Rectal smooth muscle tissue (tissue), 1 donor: ENCODE data around the gene STAMBPL1.

Source experiments
- H3K27ac ChIP-seq: one replicate; pipeline ENCODE4 v1.7.0; 2013; ENCODE audit warnings: low read depth, low read length, inconsistent platforms
- H3K27me3 ChIP-seq: one replicate; pipeline ENCODE4 v1.7.0; 2013; ENCODE audit warnings: low read length; ENCODE audit not compliant: control insufficient read depth, insufficient read depth
- H3K36me3 ChIP-seq: one replicate; pipeline ENCODE4 v1.7.0; 2013; ENCODE audit warnings: low read length; ENCODE audit not compliant: control insufficient read depth, insufficient read depth
- H3K4me1 ChIP-seq: one replicate; pipeline ENCODE4 v1.7.0; 2013; ENCODE audit warnings: low read length; ENCODE audit not compliant: control insufficient read depth, insufficient read depth
- H3K4me3 ChIP-seq: one replicate; pipeline ENCODE4 v1.7.0; 2013; ENCODE audit warnings: low read length
- H3K9ac ChIP-seq: one replicate; pipeline ENCODE4 v1.7.0; 2013; ENCODE audit warnings: low read length

STAMBPL1 gene

DNA sequence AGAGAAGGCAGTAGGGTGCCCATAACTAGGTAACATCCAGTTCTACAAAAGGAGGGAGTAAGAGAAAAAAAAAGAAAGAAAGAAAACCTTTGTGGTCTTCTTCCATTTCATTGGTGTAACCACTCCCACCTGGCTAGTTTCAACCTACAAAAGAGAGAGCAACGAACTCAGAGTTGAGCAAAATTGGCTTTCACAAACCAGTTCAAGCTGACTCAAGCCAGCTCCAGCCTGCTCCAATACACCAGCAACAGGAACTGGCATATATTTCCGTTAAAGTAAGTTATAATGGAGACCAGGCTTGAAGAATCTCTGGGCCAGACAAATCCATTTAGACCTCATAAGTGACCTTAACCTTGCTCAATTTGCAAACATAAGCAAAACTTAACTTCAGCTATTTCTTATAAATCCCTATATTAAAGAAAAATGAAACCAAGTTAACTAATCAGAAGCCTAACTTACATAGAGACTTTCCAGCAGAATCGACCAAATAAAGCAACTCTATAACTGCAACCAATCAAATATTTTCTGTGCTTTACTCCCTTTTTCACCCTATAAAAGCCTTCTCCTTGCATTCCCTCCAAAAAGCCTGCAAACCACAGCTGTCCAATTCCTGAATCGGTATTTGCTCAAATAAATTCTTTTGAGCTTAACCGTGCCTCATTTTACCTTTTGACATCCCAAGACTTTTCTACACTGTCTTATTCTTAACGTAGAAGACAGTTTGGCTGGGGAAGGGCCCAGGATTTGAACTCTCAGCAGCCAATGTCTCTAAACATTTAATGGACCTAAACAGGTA, 38.5 kb upstream of the STAMBPL1 start:
- no peaks in the 10 kb centered on the region for H3K27me3 ChIP-seq
- no peak overlapping the region for H3K4me3 ChIP-seq
- H3K27ac ChIP-seq: no peak overlapping the region
- no peaks in the 10 kb centered on the region for H3K36me3 ChIP-seq
- H3K9ac ChIP-seq: no peak overlapping the region
- no peaks in the 10 kb centered on the region for H3K4me1 ChIP-seq

DNA sequence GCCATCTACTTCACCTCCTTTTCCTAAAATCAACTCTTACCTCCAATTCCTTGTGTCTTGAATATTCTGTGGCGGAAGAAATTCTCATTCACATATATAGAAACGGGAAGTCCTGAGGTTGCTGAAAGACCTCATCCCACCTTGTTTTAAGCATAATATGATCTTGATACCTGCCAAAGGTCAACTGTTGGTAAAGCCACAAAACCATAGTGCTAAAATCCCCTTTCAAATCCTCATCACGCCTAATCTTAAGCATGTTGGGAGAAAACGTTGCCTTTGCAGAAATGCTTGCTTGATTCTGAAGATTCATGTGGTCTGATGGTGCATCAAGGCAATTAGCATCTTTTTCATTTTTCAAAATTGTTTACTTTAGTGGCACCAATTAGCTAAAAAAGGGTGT, 36.9 kb upstream of the STAMBPL1 start:
- H3K27ac ChIP-seq: no peak overlapping the region
- no peaks in the 10 kb centered on the region for H3K27me3 ChIP-seq
- no peaks in the 10 kb centered on the region for H3K4me1 ChIP-seq
- H3K9ac ChIP-seq: no peak overlapping the region
- H3K4me3 ChIP-seq: no peak overlapping the region
- H3K36me3 ChIP-seq: no peaks in the 10 kb centered on the region

DNA sequence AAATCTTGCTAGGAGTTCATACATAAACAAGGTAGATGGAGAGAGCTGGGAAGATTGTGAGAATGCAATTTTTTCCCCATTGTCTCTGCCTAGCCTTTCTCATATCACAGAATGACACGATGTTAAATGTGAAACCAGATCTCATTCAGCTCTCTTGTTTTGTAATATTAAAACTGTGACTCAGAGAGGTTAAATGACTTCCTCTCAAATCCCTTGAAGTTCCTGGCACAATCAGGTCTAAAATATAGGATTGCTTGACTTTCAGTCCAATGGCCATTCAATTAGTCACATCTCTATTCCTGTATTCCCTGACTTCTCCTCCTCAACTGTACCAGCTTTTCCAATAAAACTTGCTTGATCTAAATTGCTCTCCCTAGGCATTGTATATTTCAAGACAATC, 31.5 kb upstream of the STAMBPL1 start:
- H3K4me1 ChIP-seq: no peaks in the 10 kb centered on the region
- H3K9ac ChIP-seq: no peak overlapping the region
- no peaks in the 10 kb centered on the region for H3K36me3 ChIP-seq
- H3K4me3 ChIP-seq: no peak overlapping the region
- no peaks in the 10 kb centered on the region for H3K27me3 ChIP-seq
- no peak overlapping the region for H3K27ac ChIP-seq

DNA sequence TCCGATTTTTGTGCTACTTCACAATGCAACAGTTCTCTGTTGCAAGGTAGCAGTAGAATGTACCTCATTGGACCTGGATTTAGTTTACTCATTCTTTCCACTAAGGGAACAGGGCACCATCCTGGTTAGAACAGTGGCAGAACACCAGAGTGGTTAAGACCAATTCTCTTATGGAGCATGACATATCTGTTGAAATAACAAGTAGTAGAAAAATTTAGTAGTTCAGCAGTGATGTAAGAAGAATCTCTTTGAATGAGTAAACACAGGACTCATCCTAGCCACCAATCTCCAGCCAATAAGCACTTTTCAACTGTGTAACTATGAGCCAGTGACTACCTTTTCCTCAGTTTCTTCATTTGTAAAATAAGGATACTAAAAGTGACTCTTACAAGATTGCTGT, 30.8 kb upstream of the STAMBPL1 start:
- Histone ChIP-seq H3K4me1 (no peaks in the 10 kb centered on the region), H3K27me3 (no peaks in the 10 kb centered on the region), H3K4me3 (no peak overlapping the region), H3K9ac (no peak overlapping the region), H3K36me3 (no peaks in the 10 kb centered on the region), H3K27ac (no peak overlapping the region)

DNA sequence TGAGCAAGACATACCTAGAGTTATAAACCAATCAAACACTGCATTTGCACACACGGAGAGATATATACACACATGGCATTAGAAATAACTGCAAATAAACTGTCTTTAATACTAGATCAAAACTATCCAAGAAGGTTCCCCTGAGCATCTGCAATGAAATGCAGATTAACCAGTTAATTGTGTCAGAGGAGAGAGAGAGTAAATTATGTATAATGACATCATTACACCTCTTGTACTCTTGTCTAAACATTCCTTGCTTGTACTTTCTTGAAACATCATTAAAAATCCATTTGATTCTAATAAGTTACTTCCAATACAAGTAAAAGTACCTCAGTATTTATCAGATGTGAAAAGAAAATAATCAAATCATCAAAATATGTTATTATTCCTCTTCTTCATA, 29.3 kb upstream of the STAMBPL1 start:
- no peak overlapping the region for H3K27ac ChIP-seq
- no peaks in the 10 kb centered on the region for H3K27me3 ChIP-seq
- H3K4me3 ChIP-seq: no peak overlapping the region
- H3K9ac ChIP-seq: no peak overlapping the region
- H3K4me1 ChIP-seq: no peaks in the 10 kb centered on the region
- no peaks in the 10 kb centered on the region for H3K36me3 ChIP-seq

DNA sequence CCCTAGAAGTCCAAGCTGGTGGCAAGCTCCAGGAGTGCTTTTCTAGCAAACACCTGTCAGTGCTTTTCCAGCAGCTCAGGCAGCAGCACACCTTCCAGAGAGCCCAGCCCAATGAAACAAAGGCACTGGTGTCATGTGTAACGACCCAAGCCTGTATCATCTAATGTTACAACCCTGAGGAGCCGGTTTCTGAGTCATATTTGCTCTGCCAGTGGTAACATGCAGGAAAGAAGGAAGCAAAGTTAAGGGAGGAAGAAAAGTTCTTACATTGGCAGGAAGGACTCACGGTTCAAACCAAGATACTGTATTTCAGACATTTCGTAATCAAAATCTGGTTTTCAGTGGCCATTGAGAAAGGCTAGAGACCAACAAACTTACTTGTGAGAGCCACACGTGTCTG, 28.3 kb upstream of the STAMBPL1 start, which contains the start of gene ANKRD22:
Gene ANKRD22, minus strand, starts transcription at position 139 of the 400 bp plus-strand sequence. CDS start 237 bp downstream, outside the sequence.
- Histone ChIP-seq H3K36me3 (no peaks in the 10 kb centered on the region), H3K27ac (no peak within 1 kb of the TSS), H3K4me3 (no peak within 1 kb of the TSS), H3K9ac (no peak within 1 kb of the TSS), H3K27me3 (no peaks in the 10 kb centered on the region), H3K4me1 (no peaks in the 10 kb centered on the region)

DNA sequence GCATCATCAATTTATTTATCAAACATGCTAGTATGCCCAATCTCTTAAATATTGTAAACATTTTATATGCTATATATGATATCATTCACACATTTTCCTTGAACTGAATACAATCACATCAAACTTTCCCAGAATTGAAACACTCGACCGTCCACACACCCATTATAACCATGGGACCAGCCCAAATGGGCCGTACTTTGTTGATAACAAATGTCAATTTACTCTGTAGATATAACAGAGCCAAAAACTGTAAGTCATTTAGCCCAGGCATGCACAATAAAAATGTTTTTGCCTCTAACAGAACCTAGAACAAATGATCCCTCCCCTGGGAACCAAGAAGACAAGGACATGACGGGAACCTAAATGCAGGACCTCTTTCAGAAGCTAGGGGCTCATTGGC, 27.7 kb upstream of the STAMBPL1 start:
- Histone ChIP-seq H3K36me3 (no peaks in the 10 kb centered on the region), H3K4me1 (no peaks in the 10 kb centered on the region), H3K9ac (no peak overlapping the region), H3K27me3 (no peaks in the 10 kb centered on the region), H3K4me3 (no peak overlapping the region), H3K27ac (no peak overlapping the region)

DNA sequence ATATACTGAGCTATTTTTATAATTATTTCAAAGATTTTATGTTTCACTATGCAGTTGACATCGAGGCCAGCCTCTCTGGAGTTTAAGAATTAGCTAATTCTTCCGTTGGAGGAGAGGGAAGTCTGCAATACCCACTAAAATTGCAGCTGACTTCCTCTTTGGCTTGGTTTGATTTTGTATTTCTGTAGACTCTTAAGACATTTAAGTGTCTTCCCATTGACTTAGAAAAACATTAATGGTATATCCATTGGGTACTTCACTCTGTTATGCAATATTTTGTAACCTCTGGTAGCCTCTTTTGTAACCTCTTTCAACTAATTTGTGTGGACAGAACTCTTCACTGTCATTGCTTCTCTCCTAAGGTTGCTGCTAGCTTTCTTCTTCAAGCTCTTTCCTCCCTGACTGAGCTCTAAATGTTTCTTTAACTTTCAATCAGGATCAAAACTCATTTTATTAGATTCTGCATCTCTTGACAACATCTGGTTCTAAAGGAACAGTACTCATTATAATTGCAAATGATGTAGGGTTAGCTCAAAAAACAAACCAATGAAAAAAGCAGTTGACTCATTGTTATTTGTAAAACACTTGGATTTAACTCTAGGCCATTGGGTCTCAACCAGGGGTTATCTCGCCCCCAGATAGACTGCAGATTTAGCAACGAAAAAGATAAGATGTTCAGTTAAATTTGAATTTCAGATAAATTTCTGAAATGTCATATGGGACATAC, 26.7 kb upstream of the STAMBPL1 start:
- H3K4me3 ChIP-seq: no peak overlapping the region
- no peaks in the 10 kb centered on the region for H3K27me3 ChIP-seq
- H3K4me1 ChIP-seq: no peaks in the 10 kb centered on the region
- H3K36me3 ChIP-seq: no peaks in the 10 kb centered on the region
- H3K9ac ChIP-seq: no peak overlapping the region
- no peak overlapping the region for H3K27ac ChIP-seq

DNA sequence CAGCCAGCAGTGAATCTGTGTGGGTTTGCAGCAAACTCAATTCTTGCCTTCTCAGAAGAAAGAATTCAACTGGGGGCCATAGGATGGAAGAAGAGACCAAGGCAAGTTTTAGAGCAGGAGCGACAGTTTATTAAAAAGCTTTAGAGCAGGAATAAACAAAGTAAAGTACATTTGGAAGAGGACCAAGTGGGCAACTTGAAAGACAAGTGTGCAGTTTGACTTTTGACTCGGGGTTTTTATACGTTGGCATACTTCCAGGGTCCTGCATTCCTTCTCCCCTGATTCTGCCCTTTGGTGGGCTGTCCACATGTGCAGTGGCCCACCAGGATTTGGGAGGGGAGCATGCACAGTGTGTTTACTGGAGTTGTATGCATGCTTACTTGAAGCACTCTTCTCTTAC, 25.4 kb upstream of the STAMBPL1 start:
- H3K27ac ChIP-seq: no peak overlapping the region
- H3K4me3 ChIP-seq: no peak overlapping the region
- peaks cover 2% of the 10 kb centered on the region for H3K4me1 ChIP-seq
- H3K27me3 ChIP-seq: no peaks in the 10 kb centered on the region
- no peak overlapping the region for H3K9ac ChIP-seq
- H3K36me3 ChIP-seq: no peaks in the 10 kb centered on the region

DNA sequence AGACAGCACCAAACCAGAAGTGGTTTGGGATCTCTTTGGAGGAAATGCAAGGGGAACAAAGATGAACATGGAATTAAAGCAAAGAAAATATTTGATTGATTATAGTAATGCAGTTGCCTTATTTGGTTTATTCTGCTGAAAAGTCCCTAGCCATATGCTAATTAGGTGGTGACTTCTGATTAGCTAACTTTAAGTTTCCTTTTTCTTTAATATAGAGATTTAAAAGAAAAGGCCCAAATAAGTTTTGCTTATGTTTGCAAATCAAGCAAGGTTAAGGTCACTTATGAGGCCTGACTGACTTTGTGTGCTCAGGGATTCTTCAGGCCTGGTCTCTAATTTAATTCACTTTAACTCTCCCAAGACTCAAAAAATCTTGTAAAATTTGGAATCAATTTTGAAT, 22.2 kb upstream of the STAMBPL1 start:
- no peaks in the 10 kb centered on the region for H3K27me3 ChIP-seq
- H3K27ac ChIP-seq: no peak overlapping the region
- no peak overlapping the region for H3K9ac ChIP-seq
- H3K4me3 ChIP-seq: no peak overlapping the region
- peaks cover 2% of the 10 kb centered on the region for H3K4me1 ChIP-seq
- no peaks in the 10 kb centered on the region for H3K36me3 ChIP-seq

DNA sequence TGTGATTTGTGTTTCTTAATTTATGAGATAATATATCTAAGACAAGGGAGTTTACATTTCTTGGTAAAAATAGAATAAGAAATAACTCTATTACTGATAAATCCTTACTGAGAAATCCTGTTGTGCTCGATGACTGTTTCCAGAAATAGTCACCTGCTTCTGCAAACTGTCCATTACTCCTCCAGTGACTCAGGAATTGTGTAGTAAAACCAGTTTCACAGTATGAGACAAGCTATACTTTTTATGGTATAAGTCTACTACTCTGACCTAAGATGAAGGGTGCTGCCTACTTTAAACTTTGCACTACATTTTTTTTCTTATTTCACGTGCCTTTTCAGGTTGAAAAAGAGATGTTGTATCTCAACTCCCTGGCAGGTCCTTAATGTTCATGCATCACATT, 21.6 kb upstream of the STAMBPL1 start:
- H3K27ac ChIP-seq: no peak overlapping the region
- no peaks in the 10 kb centered on the region for H3K36me3 ChIP-seq

DNA sequence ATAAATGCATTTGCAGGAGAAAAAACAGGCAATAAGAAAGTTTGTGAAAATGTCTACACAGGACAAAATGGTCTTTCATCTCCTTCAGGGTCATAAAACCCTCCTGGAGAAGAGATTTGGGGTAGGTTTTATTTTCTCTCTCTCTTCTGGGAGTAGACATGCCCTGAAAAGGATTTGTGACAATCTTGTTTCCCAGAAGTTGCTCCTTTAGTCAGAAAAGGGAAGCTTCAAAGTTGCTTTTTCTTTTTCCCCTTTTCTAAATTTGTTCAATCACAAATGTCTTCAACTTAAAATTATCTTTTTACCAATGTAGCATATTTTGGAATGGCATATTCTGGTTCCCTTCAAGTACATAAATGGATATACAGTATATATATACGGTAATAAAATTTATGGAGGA, 19.0 kb upstream of the STAMBPL1 start:
- Histone ChIP-seq H3K4me1 (peaks cover 2% of the 10 kb centered on the region), H3K27me3 (no peaks in the 10 kb centered on the region), H3K4me3 (no peak overlapping the region), H3K36me3 (no peaks in the 10 kb centered on the region), H3K9ac (no peak overlapping the region), H3K27ac (no peak overlapping the region)

More for the DNA sequence above, 21.6 kb upstream of the STAMBPL1 start:
- no peak overlapping the region for H3K4me3 ChIP-seq
- no peak overlapping the region for H3K9ac ChIP-seq
- H3K4me1 ChIP-seq: peaks cover 2% of the 10 kb centered on the region
- no peaks in the 10 kb centered on the region for H3K27me3 ChIP-seq
